HL-60 (cell line): ENCODE measurements around the gene FSCN2.

Experiments
- GABPA ChIP-seq: IDR thresholded peaks from 2 replicates; pipeline ENCODE4 v1.6.1; 2012; ENCODE audit warnings: low read depth
- POLR2AphosphoS5 ChIP-seq: IDR thresholded peaks from 2 replicates; pipeline ENCODE4 v1.6.1; 2012; ENCODE audit warnings: low read depth
- SPI1 ChIP-seq: IDR thresholded peaks from 2 replicates; pipeline ENCODE4 v1.6.1; 2012; ENCODE audit warnings: low read depth, mild to moderate bottlenecking, borderline replicate concordance
- TF ChIP-seq, protein P1 (sequence below): IDR thresholded peaks from one replicate; pipeline ENCODE4 v1.5.1; 2011; ENCODE audit warnings: low read length, control low read depth, inconsistent platforms; ENCODE audit not compliant: insufficient read depth
- TF ChIP-seq, protein P2 (sequence below): IDR thresholded peaks from 2 replicates; pipeline ENCODE4 v1.6.1; 2012; ENCODE audit warnings: low read depth; ENCODE audit not compliant: insufficient replicate concordance

DNA sequence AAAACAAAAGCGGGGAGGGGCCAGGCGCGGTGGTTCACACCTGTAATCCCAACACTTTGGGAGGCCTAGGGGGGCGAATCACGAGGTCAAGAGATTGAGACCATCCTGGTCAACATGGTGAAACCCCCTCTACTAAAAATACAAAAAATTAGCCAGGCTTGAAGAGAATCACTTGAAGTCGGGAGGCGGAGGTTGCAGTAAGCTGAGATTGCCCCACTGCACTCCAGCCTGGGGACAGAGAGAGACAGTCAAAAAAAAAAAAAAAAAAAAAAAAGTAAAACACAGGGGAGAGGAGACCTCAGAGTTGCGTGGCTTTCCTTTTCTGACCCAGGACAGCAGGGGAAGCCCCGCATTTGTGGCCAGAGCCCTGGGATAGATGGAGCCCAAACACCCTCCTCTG, 35.5 kb upstream of the FSCN2 start:
- TF ChIP-seq, protein P1, sequence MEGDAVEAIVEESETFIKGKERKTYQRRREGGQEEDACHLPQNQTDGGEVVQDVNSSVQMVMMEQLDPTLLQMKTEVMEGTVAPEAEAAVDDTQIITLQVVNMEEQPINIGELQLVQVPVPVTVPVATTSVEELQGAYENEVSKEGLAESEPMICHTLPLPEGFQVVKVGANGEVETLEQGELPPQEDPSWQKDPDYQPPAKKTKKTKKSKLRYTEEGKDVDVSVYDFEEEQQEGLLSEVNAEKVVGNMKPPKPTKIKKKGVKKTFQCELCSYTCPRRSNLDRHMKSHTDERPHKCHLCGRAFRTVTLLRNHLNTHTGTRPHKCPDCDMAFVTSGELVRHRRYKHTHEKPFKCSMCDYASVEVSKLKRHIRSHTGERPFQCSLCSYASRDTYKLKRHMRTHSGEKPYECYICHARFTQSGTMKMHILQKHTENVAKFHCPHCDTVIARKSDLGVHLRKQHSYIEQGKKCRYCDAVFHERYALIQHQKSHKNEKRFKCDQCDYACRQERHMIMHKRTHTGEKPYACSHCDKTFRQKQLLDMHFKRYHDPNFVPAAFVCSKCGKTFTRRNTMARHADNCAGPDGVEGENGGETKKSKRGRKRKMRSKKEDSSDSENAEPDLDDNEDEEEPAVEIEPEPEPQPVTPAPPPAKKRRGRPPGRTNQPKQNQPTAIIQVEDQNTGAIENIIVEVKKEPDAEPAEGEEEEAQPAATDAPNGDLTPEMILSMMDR, result no peak
- TF ChIP-seq POLR2AphosphoS5 (no peak), GABPA (no peak), SPI1 (no peak)
- TF ChIP-seq, protein P2, sequence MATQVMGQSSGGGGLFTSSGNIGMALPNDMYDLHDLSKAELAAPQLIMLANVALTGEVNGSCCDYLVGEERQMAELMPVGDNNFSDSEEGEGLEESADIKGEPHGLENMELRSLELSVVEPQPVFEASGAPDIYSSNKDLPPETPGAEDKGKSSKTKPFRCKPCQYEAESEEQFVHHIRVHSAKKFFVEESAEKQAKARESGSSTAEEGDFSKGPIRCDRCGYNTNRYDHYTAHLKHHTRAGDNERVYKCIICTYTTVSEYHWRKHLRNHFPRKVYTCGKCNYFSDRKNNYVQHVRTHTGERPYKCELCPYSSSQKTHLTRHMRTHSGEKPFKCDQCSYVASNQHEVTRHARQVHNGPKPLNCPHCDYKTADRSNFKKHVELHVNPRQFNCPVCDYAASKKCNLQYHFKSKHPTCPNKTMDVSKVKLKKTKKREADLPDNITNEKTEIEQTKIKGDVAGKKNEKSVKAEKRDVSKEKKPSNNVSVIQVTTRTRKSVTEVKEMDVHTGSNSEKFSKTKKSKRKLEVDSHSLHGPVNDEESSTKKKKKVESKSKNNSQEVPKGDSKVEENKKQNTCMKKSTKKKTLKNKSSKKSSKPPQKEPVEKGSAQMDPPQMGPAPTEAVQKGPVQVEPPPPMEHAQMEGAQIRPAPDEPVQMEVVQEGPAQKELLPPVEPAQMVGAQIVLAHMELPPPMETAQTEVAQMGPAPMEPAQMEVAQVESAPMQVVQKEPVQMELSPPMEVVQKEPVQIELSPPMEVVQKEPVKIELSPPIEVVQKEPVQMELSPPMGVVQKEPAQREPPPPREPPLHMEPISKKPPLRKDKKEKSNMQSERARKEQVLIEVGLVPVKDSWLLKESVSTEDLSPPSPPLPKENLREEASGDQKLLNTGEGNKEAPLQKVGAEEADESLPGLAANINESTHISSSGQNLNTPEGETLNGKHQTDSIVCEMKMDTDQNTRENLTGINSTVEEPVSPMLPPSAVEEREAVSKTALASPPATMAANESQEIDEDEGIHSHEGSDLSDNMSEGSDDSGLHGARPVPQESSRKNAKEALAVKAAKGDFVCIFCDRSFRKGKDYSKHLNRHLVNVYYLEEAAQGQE, result no peak
